ENCODE data around the gene SEC23B.

SEC23B gene

GRCh38 chr20:18588574-18588933 is 80.8 kb downstream of the SEC23B start:
- no peak for DNase-seq

- no peak for DNase-seq
These were observed 82.4 kb downstream of the SEC23B start for GRCh38 chr20:18589941-18590674.

DNA sequence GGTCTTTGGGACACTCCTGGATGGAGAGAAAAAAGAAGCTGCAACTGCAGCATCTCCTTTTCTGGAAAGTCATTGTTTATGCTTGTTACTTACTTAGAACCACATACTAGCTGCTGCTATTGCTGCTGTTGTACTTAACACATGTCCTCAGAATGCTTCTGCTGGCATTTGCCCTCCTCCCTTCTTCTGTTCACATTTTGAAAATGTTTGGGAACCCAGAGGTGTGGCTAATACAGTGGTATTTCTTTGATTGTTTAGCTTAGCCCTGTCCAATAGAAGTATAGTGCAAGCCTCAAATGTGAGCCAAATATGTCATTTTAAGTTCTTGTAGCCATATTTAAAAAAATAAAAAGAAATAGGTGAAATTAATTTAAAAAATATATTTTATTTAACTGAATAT is 88.5 kb downstream of the SEC23B start:
- no peak for DNase-seq

- no peak for DNase-seq
These were observed 102.0 kb downstream of the SEC23B start for GRCh38 chr20:18609741-18610140.

Data from effector CD4-positive, alpha-beta T cell (primary cell).